HG03442 (cell line): ENCODE data around the gene SH3YL1.
"Not testable (repeated sequence)": the region's sequence is repeated elsewhere in the genome, so short reads cannot be mapped to it uniquely, and the experiment has no call there.

ENCODE experiments used
- ATAC-seq: cut with Tn5 transposase; IDR thresholded peaks from one replicate; pipeline ENCODE4 v1.9.1; 2021; ENCODE audit warnings: mild to moderate bottlenecking, moderate library complexity; ENCODE audit not compliant: unreplicated experiment

Gene SH3YL1

GRCh38 chr2:185221-185620 is 78.6 kb downstream of the SH3YL1 start:
- ATAC-seq, result no peak

- no peak for ATAC-seq
Observed at GRCh38 chr2:184695-185094, 79.1 kb downstream of the SH3YL1 start.

- no peak for ATAC-seq
Observed at GRCh38 chr2:182509-183122, 81.2 kb downstream of the SH3YL1 start.

GRCh38 chr2:180311-180710 is 83.5 kb downstream of the SH3YL1 start:
- no peak for ATAC-seq

GRCh38 chr2:179886-180285 is 83.9 kb downstream of the SH3YL1 start:
- ATAC-seq, result no peak

- ATAC-seq, result no peak
Observed at GRCh38 chr2:177733-178132, 86.1 kb downstream of the SH3YL1 start.

- no peak for ATAC-seq
Observed at GRCh38 chr2:176917-177316, 86.9 kb downstream of the SH3YL1 start.

- ATAC-seq, result no peak
Observed at GRCh38 chr2:175880-176820, 87.7 kb downstream of the SH3YL1 start.

- ATAC-seq, result no peak
Observed at GRCh38 chr2:175161-175786, 88.6 kb downstream of the SH3YL1 start.

- not testable (repeated sequence) for ATAC-seq
Observed at GRCh38 chr2:172120-172519, 91.7 kb downstream of the SH3YL1 start.

GRCh38 chr2:169741-170140 is 94.1 kb downstream of the SH3YL1 start:
- no peak for ATAC-seq
